ENCODE results near the gene CABP7. TPM values are rescaled to one million over a fixed set of nuclear protein-coding genes. Genes with fewer than 3 reads are reported as not detected.

Gene CABP7
- total RNA-seq, 4 donors from 2014 or later = 0.48 TPM; not detected in 3

- peaks cover 80% of the 10 kb centered on the region for H3K36me3 ChIP-seq
- no peaks in the 10 kb centered on the region for H3K9me3 ChIP-seq
- H3K4me1 ChIP-seq = no peaks in the 10 kb centered on the region
- H3K27me3 ChIP-seq = no peaks in the 10 kb centered on the region
- H3K27ac ChIP-seq = no peak overlapping the region
- DNase-seq (ENCODE audit: low spot score in 2 of 2) = no peak
- TF ChIP-seq CTCF (IDR thresholded peaks at IDR 0.05) = no peak
- no peak for TF ChIP-seq POLR2A (IDR thresholded peaks at IDR 0.05)
- no peak for TF ChIP-seq POLR2AphosphoS5 (IDR thresholded peaks at IDR 0.05)
- no peak for TF ChIP-seq EP300 (IDR thresholded peaks at IDR 0.05)
- H3K4me3 ChIP-seq = no peak overlapping the region
- WGBS = 88% methylated on average over 4 of the region's 4 CpGs
Observed at GRCh38 chr22:29683536-29683935, 36.3 kb upstream of the CABP7 start.

GRCh38 chr22:29684244-29684643 lies 35.6 kb upstream of the CABP7 start:
- 86% methylated on average over 4 of the region's 4 CpGs for WGBS
- H3K4me3 ChIP-seq = no peak overlapping the region
- peaks cover 73% of the 10 kb centered on the region for H3K36me3 ChIP-seq

DNA sequence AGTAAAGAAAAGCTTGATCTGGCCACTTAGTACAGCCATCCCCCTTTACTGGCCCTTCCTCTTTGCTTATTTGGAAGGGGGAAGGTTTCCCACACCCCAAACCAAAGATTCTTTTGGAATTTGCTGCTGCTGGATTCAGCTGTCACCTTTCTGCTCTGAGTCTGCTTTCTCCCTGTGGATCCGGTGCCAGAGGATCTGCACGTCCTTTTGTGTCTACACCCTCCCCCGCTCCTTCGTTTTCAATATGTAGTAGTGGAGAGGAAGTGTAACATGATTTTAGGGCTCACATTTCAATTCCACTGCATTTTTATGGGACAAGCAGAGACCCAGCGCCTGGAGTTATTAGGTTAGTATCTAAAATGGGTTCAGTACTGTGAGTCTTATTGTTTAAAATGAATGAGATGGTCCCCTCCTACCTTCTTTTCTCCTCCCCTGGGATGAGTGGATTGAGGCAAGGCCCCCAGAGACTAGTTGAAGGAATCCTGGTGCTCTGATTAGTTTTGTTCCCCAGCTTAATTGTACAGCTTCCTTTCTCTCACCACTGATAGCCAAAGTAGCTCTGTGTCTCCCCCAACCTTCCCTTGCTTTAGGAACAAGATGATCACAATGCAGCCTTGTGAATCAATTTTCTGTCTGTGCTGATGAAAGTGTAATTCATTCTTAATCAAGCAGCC lies 30.5 kb upstream of the CABP7 start:
- Histone ChIP-seq H3K27ac (no peak overlapping the region), H3K27me3 (no peaks in the 10 kb centered on the region), H3K36me3 (peaks cover 22% of the 10 kb centered on the region), H3K9me3 (no peaks in the 10 kb centered on the region), H3K4me3 (no peak overlapping the region), H3K4me1 (peaks cover 46% of the 10 kb centered on the region)
- TF ChIP-seq EP300 (IDR thresholded peaks at IDR 0.05) (no peak), POLR2A (IDR thresholded peaks at IDR 0.05) (no peak), CTCF (IDR thresholded peaks at IDR 0.05) (no peak), POLR2AphosphoS5 (IDR thresholded peaks at IDR 0.05) (no peak)
- DNase-seq (ENCODE audit: low spot score in 2 of 2) = no peak
- 77% methylated on average over 5 of the region's 5 CpGs for WGBS

More at GRCh38 chr22:29684244-29684643, 35.6 kb upstream of the CABP7 start:
- TF ChIP-seq POLR2A (IDR thresholded peaks at IDR 0.05) (no peak), POLR2AphosphoS5 (IDR thresholded peaks at IDR 0.05) (no peak), CTCF (IDR thresholded peaks at IDR 0.05) (no peak), EP300 (IDR thresholded peaks at IDR 0.05) (no peak)
- Histone ChIP-seq H3K4me1 (no peaks in the 10 kb centered on the region), H3K27me3 (no peaks in the 10 kb centered on the region), H3K27ac (no peak overlapping the region), H3K9me3 (no peaks in the 10 kb centered on the region)
- no peak for DNase-seq (ENCODE audit: low spot score in 2 of 2)

DNA sequence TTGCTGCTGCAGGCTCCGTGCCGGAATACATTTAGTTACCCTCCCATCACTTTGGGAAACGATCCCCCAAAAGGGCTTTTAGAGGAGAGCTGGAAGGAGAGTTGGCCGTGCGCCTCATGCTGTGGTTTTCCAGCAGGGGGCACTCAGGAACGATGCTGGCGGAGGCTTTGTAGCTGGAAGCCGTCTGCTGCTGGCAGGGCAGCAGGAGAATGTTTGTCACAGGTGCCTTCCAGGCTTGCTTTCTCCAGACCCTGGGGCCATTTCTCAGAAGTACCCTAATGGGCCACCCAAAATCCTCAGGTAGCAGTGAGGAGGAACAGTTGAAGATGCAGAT lies 30.0 kb upstream of the CABP7 start:
- H3K36me3 ChIP-seq = peaks cover 17% of the 10 kb centered on the region
- no peak for DNase-seq (ENCODE audit: low spot score in 2 of 2)
- H3K27ac ChIP-seq = no peak overlapping the region

GRCh38 chr22:29690476-29690875 lies 29.3 kb upstream of the CABP7 start:
- Histone ChIP-seq H3K27ac (no peak overlapping the region), H3K36me3 (peaks cover 17% of the 10 kb centered on the region), H3K9me3 (no peaks in the 10 kb centered on the region), H3K4me1 (peaks cover 57% of the 10 kb centered on the region), H3K27me3 (no peaks in the 10 kb centered on the region), H3K4me3 (no peak overlapping the region)
- DNase-seq (ENCODE audit: low spot score in 2 of 2) = no peak
- TF ChIP-seq EP300 (IDR thresholded peaks at IDR 0.05) (no peak), CTCF (IDR thresholded peaks at IDR 0.05) (no peak), POLR2AphosphoS5 (IDR thresholded peaks at IDR 0.05) (no peak), POLR2A (IDR thresholded peaks at IDR 0.05) (no peak)
- 54% methylated on average over 9 of the region's 9 CpGs for WGBS

More for the DNA sequence above, 30.0 kb upstream of the CABP7 start:
- H3K4me3 ChIP-seq = no peak overlapping the region
- TF ChIP-seq CTCF (IDR thresholded peaks at IDR 0.05) (peak in 1 of 2 donors; percentile 37), POLR2AphosphoS5 (IDR thresholded peaks at IDR 0.05) (no peak)
- H3K9me3 ChIP-seq = no peaks in the 10 kb centered on the region
- 62% methylated on average over 5 of the region's 8 CpGs for WGBS
- H3K27me3 ChIP-seq = no peaks in the 10 kb centered on the region
- peaks cover 51% of the 10 kb centered on the region for H3K4me1 ChIP-seq

All from suprapubic skin (tissue), 4 donors.